ENCODE data around the gene RPS19.

DNA sequence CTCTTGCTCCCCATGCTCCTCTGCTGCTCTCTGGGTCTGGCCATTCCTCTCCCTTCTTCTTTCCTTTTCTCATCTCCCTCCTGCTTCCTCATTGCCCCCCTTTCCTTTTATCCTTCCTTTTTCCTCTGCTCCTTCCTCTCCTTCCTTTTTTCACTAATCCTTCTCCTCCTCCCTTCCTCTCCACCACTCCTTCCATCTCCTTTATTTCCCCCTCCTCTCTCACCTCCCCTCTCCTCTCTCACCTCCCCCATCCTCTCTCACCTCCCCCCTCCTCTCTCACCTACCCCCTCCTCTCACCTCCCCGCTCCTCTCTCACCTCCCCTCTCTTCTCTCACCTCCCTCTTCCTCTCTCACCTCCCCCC is 36.5 kb downstream of the RPS19 start:
- TF ChIP-seq GATA3 (IDR thresholded peaks at IDR 0.05; ENCODE audit: low read depth, low read length), result no peak
- no peak for TF ChIP-seq GATA2 (IDR thresholded peaks at IDR 0.05; ENCODE audit: low read depth, low read length)
